GM18867 (cell line): ENCODE measurements around the gene PSMD9.
"Not testable (repeated sequence)": the region's sequence is repeated elsewhere in the genome, so short reads cannot be mapped to it uniquely, and the experiment has no call there.

Experiments used
- ATAC-seq: cut with Tn5 transposase; IDR thresholded peaks from one replicate; pipeline ENCODE4 v1.9.1; 2021; ENCODE audit warnings: mild to moderate bottlenecking, moderate library complexity; ENCODE audit not compliant: unreplicated experiment

Gene PSMD9, protein sequence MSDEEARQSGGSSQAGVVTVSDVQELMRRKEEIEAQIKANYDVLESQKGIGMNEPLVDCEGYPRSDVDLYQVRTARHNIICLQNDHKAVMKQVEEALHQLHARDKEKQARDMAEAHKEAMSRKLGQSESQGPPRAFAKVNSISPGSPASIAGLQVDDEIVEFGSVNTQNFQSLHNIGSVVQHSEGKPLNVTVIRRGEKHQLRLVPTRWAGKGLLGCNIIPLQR

DNA sequence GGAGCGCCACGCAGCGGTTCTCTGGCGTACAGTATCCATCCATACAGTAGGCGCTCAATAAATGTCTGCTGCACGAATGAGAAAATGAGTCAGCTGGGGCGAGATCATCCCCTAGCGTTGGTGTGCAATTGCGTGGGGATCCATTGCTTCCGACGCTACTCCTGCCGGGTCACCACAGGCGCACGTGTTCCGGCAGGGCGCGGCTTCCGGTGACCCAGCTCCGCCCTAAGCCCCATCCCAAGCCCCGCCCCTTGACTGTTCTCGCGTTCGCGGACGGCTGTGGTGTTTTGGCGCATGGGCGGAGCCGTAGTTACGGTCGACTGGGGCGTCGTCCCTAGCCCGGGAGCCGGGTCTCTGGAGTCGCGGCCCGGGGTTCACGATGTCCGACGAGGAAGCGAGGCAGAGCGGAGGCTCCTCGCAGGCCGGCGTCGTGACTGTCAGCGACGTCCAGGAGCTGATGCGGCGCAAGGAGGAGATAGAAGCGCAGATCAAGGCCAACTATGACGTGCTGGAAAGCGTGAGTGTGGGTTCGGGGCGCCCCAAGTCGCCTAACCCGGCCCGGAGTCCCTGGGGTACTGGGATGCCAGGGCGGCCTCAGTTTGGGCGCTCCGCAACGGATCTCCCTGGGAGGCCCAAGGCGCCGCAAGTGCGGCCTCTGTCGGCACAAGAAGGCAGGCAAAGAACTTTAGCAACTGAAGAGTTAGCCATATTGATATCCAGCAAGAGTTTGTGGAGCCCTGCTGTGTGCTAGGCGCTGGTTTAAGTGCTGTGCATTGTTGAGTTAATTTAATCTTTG, at the start of gene PSMD9:
Gene PSMD9, plus strand, starts transcription at position 313 of the 796 bp plus-strand sequence. Its CDS starts 67 bp downstream, at position 380.
- peak; percentile 93 for ATAC-seq

DNA sequence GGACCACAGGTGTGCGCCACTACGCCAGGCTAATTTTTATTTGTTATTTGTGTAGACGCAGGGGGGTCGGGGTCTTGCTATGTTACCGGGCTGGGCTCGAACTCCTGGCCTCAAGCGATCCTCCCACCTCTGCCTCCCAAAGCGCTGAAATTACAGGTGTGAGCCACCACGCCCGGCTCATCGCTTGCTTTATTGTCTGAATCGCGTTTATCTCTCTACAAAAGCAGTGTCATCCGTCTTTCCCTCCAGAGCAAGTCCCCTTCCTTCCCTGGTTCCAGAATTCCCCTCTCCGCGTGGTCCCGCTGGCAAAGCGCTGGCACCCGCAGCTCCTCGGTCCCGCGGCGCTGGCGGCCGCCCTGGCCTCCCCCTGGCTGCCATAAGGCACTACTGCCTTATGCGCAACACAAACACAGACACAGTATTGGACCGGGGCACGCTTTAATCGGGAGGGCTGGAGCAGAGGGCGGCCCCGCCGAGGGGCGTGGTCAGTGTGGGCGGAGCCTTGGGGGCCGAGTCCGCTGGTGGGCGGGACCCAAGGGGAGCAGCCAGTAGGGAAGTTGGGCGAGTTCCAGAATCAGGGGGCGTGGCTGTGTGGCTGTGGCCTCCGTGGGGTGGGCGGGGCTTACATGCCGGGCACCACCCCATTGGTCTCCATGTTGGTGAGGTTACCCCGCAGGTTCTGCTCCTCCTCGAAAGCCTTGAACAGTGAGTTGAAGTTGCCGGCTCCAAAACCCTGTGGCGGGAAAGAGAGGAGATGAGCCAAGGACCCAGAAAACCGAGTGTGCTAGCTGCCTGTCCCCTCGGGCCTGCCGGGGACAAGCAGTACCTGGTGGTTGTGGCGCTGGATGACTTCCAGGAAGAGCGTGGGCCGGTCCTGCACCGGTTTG, 49.2 kb upstream of the PSMD9 start:
- peak; percentile 92 for ATAC-seq

DNA sequence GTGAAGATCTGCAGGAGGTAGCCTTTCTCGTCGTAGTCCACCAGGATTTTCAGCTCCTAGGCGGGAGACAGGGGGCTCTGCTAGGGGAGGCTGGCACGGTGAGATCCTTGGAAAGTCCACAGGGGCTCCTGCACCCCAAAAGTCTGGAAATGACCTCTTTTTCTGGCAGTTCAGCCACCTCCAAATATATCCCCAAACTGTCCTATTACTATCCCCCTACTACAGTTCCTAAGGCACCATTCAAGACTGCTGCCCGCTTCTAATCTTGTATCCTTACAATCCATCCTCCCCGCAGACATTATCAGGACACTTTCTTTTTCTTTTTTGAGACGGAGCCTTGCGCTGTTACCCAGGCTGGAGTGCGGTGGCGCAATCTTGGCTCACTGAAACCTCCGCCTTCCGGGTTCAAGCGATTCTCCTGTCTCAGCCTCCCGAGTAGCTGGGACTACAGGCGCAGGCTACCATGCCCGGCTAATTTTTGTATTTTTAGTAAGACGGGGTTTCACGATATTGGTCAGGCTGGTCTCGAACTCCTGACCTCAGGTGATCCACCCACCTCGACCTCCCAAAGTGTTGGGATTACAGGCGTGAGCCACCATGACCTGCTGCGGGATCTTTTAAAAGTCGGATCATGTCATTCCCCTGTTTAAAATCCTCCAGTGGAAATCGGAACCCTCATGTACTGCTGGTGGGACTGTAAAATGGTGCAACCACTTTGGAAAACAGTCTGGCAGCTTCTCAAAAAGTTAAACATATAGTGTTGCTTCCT, 48.4 kb upstream of the PSMD9 start:
- no peak for ATAC-seq

DNA sequence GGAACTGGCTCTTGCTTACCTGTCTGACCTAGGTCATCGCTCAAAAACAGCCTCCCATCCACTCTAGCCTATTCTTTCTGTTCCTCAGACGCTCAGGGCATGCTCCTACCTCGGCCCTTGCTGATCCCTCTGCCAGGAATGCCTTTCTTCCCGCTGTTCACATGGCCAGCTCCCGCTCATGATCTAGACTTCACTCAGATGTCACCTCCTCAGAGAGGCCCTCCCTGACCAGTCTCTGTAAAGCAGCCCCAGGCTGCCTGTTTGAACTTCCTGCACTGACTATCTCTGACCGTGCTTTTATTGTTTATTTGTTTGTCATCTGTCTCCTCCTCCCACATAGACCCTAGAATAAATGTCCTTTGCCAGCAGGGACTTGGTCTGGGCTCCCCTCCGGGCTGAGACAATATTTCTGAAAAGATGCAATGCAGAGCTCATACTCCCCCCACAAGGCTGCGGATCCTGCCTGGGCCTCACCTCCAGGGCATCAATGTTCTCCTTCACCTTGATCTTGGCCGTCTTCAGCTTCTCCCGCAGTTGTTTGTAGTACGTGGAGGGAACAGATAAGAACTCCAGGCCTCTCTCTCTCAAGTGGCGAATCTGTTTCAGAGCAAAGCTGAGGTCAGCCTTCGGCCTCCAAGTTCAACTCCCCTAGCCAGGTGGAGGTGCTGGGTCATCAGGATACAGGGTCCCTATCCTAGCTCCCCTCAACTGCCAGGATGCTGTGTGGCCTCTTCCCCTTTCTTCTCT, 45.2 kb upstream of the PSMD9 start:
- ATAC-seq, result no peak

DNA sequence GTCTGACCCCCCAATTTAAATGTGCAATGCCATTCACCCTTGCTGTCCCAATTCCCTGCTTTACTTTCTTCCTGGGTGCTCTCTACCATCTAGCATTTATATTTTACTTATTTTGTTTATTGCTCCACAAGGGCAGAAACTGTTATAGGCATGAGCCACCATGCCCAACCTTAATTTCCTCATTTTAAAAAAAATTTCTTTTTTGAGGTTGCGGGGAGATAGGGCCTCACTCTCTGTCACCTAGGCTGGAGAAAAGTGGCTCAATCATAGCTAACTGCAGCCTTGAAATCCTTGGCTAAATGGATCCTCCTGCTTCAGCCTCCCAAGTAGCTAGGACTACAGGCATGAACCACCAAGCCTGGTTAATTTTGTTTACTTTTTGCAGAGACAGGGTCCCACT, 42.9 kb upstream of the PSMD9 start:
- ATAC-seq, result no peak

DNA sequence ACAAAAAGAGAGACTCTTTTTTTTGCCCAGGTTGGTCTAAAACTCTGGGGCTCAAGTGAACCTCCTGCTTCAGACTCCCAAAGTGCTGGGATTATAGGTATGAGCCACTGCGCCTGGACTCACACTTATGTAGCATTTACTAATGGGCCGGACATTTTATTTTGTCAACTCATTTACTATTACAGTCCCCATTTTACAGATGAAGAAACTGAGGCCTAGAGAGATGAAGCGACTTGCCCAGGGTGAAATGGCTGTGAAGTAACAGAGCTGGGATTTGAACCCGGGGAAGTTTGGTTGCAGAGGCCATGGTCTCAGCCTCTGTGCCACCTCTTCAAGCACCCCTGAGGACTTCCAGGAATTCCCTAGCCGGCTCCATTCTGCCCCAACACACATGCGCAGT, 39.4 kb upstream of the PSMD9 start:
- ATAC-seq, result no peak

DNA sequence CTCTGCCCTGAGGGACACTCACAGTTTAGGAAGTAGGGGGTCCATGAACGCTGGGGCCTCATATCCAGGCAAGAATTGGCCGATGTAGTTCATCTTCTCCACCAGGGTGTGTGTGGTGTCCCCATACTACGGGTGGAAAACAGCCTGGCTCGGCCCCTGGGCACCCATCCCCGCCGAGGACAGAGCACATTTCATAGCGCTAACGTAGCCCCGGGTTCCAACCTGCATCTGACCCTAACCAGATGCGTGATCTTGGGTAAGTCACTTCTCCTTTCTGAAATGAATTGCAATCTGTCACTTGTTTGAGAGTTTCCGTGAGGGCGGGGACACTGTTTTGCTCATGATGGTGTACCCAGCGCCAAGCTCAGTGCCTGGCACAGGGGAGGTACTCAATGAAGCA, 38.9 kb upstream of the PSMD9 start:
- ATAC-seq, result no peak

DNA sequence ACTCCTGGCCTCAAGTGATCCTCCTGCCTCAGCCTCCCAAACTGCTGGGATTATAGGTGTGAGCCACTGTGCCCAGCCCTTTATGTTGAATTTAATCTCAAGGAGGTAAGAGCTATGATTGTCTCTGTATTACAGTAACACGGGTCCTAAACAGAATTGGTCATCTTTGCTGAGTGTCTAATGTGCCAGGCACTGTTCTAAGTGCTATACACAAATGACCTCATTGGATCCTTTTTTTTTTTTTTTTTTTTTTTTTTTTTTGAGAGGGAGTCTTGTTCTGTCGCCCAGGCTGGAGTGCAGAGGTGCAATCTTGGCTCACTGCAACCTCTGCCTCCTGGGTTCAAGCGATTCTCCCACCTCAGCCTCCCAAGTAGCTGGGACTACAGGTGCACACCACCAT, 36.2 kb upstream of the PSMD9 start:
- not testable (repeated sequence) for ATAC-seq

DNA sequence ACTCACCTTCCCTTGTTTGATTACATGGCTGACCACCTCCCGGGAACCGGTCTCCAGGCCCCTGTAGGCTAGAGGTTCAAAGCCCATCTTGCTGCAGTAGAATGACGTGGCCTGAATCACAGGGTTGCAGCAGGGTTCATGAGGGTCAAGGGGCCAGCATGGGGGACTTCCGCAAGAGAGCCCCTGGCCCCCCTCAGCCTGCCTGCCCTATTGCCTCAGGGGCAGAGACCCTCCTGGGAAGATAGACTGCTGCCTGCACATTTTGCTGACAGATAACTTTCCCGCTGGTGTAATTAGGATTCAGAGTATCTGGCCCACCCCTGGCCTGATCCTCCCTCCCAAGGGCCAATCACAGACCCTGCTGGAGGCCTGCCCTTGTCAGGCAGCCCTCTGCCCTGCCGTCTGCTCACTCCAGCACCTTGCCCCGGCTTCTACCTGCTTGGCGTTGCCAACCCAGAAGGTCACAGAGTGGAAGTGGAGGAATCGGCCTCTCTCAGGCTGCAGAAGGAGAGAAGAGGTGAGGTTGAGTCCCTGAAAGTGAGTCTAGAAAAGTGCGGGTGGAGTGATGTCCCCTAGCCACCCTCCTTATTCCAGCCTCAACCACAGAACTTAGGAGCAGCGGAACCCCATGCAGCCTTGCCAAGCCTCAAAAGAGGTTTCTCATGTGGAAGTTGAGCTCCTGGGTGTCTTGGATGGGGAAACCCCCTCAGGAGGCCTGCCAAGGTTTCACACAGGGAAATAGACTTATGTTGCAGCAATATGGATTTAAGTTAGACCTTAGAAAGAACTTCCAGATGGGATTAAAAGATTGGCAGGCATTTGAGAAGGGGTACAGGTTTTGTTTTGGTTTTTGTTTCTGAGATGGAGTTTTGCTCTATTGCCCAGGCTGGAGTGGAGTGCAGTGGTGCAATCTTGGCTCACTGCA, 31.0 kb upstream of the PSMD9 start:
- no peak for ATAC-seq

DNA sequence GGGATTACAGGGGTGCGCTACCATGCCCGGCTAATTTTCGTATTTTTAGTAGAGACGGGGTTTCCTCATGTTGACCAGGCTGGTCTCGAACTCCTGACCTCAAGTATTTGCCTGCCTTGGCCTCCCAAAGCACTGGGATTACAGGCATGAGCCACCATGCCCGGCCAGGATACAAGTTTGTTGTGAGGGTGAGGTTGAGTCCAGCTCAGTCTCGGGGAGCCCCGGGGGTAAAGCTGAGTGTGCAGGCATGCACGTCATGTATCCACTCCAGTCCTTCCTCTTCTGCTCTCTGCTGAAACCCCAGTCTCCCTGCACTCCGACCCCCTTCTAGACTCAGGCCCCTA, 30.3 kb upstream of the PSMD9 start:
- no peak for ATAC-seq

DNA sequence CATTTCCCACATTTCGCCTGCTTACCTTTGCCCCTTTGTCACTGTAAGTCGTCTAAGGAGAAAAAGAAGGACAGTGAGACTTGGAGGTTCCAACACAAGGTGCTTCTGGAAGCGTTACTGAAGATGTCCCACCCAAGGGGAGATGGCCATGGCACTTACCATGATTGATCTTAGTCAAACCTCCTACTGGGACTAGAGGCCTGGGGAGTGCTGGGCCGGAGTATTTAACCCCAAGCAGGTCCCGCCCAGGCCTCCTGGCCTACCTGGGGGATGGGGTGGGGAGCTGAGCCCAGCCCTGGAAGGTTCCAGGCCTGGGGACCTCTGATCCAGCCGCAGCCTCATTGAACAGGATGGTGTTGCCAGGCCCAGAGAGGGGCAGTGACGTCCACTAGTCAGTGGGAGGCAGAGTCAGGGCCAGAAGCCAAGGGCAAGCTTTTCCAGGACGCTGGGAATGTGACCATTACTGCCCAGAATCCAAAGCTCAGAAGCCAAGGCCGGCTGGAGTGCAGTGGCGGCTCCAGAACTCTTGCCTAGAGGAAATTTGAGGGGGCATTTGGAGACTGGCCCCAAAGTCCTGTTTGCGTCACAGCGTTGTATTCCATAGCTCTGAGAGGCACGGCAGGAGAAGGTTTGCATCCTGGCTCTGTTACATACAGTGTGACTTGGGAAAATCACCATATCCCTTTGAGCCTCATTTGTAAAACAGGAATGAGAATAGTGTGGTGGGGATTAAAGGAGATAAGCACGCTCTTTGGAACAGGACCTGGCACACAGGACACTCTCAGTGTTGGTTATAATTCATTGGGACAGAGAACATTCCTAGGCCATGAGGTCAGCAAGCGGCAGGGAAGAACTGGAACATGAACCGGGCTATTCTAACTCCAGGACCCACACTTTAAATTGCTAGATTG, 29.7 kb upstream of the PSMD9 start, which contains the start of gene HPD:
Gene HPD, minus strand, starts transcription at position 198 of the 911 bp plus-strand sequence. Its CDS starts 36 bp downstream, at position 162.
- ATAC-seq, result no peak

DNA sequence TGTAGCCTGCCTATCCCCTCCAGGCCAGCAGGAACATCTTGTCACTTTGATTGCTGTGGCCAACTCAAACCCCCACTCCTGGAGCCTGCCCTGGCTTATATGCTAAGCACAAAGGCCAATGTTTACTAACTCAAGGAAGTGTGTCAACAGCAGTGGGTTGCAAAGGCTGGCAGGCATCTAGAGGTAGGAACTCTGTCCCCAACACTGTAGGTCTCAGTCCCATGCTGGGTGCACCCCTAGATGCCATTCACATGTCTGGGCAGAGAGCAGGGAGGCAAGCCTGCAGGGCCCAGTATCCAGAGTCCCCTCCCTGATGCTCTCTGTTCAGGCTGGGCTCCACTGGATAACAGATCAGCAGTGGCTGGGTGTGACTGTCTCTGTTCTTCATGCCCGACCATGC, 28.3 kb upstream of the PSMD9 start:
- ATAC-seq, result no peak

DNA sequence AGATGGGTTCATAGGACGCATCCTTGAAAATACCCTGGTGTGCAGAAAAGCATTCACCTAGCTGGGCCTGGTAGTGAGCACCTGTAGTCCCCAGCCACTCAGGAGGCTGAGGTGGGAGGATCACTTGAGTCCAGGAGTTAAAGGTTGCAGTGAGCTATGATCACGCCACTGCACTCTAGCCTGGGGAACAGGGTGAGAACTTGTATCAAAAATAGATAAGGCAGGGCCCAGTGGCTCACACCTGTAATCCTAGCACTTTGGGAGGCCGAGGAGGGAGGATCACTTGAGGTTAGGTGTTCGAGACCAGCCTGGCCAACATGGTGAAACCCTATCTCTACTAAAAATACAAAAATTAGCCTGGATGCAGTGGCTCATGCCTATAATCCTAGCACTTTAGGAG, 27.9 kb upstream of the PSMD9 start:
- ATAC-seq, result not testable (repeated sequence)

DNA sequence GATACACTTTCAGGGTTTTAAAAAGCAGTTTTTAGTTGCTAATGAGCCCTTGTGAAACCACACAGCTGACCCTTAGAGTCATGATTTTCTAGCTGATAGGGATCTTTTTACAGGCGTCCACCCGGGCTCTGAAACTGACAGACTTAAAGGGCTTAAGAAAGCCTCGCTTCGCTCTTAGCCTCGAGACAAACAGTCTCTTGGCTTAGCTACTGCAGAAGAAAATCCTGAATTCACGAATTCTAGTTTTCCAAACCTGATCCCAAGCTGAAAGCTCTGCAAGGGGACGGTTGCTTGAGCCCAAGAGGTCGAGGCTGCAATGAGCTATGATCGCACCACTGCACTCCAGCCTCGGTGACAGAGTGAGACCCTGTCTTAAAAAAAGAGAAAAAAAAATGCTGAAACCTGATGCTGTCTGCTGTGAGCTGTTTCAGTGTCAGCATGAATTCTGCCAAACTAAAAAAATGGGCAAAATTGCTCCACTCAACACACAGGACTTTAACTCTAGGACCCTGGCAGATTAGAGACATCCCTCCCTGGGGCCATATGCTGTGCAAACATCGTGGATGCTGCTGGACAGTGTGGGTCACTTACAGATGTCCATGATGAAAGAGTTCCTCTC, 26.8 kb upstream of the PSMD9 start:
- no peak for ATAC-seq

DNA sequence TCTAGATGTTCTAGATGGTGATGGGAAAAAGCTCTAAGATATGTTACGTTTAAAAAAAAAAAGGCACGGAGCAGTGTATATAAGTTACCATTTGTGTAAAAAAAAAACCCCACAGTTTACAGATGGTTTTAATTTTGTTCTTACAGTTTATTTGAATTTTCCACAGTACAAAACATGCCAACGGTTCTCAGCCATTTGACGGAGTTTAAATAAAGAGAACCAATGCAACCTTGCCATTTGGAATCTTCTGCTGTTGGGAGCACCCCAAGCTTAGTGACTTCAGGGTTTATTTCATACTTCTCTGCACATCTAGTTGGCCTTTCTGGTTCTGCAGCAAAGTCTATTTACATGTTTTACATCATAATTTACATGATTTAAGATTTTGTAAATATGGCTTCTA, 22.3 kb upstream of the PSMD9 start:
- no peak for ATAC-seq

DNA sequence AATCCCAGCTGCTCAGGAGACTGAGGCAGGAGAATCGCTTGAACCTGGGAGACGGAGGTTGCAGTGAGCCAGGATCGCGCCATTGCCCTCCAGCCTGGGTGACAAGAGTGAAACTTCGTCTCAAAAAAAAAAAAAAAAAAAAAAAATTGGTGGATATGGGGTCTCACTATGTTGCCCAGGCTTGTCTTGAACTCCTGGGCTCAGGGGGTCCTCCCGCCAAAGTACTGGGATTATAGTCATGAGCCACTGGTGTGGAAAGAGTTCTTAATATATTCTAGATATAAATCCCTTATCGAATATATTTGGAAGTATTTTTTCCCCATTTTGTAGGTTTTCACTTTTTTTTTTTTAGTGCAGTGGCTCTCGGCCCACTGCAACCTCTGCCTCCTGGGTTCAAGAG, 19.4 kb upstream of the PSMD9 start:
- not testable (repeated sequence) for ATAC-seq

DNA sequence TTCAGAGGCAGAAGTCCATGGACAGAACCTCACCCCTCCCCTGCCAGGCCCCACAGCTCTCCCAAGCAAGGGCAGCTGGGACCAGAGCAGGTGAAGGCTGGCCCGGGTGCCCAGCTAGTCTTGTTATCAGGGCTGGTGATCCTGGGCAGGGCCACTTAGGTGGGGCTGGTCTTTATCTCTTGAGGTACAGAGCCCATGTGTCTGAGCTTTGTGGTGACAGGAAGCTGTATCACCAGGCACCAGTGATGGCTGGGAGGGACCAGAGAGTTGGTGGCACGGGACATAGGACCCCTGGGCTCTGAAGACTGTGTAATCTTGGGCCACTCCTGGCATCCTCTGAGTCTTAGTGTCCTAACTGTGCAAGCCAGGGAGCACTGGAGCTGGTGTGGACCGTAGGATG, 17.1 kb upstream of the PSMD9 start:
- no peak for ATAC-seq
